Measurements from ENCODE around the gene PNN.
A peak's percentile ranks its signal among the peaks of the same experiment; 100 is the strongest.
"Not testable (repeated sequence)": the region's sequence is repeated elsewhere in the genome, so short reads cannot be mapped to it uniquely, and the experiment has no call there.

The PNN gene

DNA sequence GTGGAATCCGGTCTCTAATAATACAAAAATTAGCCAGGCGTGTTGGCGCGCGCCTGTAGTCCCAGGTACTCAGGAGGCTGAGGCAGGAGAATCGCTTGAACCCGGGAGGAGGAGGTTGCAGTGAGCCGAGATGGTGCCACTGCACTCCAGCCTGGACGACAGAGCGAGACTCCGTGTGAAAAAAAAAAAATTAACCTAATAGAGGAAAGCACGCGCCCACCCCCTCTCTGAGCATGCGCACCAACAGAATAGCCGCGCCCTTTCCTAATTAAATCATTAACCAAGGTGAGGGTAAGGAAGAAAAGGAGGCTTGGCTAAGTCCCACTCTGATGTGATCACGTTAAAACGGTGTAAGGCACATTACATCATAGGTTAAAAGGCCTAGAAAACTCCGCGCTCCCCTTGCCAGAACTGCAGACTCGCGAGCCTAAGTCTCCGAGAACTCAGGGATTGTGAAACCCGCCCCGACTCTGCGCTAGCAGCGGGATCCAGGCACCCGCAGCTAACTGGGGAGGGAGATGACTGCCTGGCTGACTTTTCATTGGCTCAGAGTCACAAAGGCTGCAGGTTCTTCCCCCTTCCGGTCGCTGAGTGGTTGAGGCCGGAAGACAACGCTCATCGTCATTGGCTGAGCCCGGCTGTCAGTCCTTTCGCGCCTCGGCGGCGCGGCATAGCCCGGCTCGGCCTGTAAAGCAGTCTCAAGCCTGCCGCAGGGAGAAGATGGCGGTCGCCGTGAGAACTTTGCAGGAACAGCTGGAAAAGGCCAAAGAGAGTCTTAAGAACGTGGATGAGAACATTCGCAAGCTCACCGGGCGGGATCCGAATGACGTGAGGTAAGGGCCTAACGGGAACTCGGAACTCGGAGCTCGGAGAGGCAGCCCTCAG, at the start of gene PNN:
TSS of gene PNN (plus strand) at position 695 of the 885 bp plus-strand sequence. CDS start at position 721, 26 bp downstream.
- peak; percentile 84 to 91 for DNase-seq (ENCODE audit: low read depth in 2 of 2)

DNA sequence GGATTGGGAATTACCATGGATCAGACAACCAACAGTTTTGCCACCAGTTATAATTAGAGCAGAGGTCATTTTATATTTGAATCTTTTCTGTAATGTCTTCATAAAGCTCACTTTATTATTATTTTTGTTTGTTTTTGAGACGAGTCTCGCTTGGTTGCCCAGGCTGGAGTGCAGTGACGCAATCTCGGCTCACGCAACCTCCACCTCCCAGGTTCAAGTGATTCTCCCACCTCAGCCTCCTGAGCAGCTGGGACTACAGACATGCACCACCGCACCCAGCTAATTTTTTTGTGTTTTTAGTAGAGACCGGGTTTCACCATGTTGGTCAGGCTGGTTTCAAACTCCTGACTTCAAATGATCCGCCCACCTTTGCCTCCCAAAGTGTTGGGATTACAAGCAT, 37.2 kb upstream of the PNN start:
- not testable (repeated sequence) for DNase-seq (ENCODE audit: low read depth in 2 of 2)

DNA sequence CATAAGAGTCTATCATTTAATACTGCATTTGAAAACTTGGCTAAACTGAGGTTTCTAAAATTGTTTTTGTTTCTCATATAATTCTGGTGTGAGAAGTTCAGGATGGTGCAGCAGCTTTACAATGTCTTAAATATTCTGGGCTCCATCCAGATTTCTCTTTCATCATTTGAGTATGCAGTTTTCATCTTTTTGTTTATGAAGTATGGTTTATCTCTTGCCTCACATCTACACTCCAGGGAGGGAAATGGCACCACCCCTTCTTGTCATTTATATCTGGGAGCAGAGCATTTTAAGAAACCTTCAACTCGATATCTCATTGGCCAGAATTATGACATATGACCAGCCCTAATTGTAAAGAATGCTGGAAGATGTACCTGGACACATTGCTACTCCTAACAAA, 36.6 kb upstream of the PNN start:
- no peak for DNase-seq (ENCODE audit: low read depth in 2 of 2)

DNA sequence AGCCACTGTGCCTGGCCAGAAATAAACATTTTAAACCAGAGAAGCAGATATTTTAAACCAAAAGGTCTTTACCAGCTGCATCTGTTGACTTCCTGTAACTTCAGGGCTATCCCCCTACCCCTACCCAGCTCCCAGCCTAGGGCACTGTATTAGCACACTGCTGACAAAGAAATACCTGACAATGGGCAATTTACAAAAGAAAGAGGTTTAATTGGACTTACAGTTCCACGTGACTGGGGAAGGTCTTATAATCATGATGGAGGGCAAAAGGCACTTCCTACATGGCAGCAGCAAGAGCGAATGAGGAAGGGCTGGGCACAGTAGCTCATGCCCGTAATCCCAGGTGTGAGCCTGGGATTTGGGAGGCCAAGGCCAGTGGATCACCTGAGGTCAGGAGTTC, 34.9 kb upstream of the PNN start:
- no peak for DNase-seq (ENCODE audit: low read depth in 2 of 2)

DNA sequence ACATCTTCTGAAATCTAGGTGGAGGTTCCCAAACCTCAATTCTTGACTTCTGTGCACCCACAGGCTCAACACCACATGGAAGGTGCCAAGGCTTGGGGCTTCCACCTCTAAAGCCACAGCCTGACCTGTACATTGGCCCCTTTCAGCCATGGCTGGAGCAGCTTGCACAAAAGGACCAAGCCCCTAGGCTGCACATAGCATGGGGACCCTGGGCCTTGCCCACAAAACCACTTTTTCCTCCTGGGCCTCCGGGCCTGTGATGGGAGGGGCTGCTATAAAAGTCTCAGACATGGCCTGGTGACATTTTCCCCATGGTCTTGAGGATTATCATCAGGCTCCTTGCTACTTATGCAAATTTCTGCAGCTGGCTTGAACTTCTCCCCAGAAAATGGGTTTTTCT, 33.4 kb upstream of the PNN start:
- DNase-seq (ENCODE audit: low read depth in 2 of 2): not testable (repeated sequence)

DNA sequence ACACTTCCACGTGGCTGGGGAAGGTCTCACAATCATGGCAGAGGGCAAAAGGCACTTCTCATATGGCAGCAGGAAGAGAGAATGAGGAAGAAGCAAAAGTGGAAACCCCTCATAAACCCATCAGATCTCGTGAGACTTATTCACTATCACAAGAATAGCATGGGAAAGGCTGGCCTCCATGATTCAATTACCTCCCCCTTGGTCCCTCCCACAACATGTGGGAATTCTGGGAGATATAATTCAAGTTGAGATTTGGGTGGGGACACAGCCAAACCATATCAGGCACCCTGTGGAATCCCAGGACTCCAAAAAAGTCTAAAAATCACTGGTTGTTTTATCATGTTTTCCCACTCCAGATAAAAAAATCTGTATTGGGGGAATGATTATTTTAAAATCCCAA, 31.8 kb upstream of the PNN start:
- not testable (repeated sequence) for DNase-seq (ENCODE audit: low read depth in 2 of 2)

DNA sequence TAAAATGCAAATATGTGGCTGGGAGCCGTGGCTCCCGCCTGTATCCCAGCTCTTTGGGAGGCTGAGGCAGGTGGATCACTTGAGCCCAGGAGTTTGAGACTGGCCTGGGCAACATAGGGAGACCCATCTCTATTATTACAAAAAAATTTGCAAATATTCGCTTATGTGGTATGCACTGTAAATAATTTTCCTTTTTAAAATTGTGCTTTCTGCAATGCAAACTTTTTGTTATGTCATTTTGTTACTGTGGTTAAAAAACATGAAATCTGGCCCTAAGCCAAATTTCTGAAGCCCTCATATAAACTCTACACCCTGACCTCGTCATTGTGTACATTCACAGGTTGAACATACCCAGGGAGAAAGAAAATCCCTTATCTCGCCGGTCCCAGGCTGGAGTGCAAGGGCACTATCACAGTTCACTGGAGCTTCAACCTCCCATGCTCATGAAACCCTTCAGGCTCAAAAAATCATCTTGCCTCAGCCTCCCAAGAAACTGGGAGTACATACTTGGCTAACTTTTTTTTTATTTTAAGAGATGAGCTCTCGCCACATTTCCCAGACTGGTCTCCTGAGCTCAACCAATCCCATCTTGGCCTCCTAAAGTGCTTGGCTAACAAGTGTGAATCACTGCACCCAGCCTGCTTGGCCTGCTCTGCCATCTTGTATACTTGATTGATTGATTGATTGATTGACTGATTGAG, 29.6 kb upstream of the PNN start:
- no peak for DNase-seq (ENCODE audit: low read depth in 2 of 2)

DNA sequence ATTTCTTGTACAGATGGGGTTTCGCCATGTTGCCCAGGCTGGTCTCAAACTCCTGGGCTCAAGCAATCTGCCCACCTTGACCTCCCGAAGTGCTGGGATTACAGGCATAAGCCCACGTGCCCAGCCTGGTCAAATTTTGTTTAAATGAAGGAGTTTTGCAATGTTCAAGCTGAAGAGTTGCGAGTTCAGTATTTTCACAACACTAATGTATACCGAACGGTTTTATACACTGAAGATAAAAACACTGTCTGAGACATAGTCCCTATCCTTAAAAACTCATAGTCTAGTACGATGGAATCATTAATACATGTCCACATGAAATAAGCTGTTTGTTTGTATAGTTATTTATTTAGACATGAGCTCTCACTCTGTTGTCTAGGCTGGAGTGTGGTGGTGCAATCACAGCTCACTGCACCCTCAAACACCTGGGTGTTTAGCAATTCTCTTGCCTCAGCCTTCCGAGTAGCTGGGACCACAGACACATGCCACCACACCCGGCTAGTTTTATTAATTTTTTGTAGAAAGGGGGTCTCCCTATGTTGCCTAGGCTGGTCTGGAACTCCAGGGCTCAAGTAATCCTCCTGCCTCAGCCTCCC, 20.4 kb upstream of the PNN start:
- DNase-seq (ENCODE audit: low read depth in 2 of 2): no peak

DNA sequence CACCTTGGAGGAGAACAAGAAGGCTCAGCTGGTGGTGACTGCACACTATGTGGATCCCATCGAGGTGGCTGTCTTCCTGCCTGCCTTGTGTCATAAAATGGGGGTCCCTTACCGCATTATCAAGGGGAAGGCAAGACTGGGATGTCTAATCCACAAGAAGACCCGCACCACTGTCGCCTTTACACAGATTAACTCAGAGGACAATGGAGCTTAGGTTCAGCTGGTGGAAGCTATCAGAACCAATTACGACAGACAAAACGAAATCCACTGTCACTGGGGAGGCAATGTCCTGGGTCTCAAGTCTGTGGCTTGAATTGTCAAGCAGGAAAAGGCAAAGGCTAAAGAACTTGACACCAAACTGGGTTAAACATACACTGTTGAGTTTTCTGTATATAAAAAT, 17.6 kb upstream of the PNN start:
- no peak for DNase-seq (ENCODE audit: low read depth in 2 of 2)

DNA sequence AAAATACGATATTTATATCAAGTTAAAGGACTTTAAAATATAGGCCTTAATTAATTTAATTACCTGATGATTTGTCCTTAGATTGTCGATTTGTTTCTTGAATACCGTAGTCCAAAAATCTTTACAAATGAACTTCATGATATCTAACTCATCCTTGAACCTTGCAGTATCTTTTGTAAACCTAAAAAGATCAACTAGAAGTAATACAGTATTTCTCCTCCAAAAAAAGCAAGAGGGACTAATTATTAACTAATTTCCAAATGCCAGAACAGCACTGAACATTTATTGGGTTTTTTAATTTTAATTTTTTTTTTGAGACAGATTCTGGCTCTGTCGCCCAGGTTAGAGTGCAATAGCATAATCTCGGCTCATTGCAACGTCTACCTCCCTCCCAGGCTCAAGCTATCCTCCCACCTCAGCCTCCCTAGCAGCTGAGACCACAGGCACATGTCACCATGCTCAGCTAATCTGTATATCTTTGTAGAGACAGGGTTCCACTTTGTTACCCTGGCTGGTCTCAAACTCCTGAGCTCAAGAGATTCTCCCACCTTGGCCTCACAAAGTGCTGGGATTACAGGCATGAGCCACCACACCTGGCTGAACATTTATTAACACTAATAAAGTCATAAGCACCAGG, 16.7 kb upstream of the PNN start:
- DNase-seq (ENCODE audit: low read depth in 2 of 2): no peak

DNA sequence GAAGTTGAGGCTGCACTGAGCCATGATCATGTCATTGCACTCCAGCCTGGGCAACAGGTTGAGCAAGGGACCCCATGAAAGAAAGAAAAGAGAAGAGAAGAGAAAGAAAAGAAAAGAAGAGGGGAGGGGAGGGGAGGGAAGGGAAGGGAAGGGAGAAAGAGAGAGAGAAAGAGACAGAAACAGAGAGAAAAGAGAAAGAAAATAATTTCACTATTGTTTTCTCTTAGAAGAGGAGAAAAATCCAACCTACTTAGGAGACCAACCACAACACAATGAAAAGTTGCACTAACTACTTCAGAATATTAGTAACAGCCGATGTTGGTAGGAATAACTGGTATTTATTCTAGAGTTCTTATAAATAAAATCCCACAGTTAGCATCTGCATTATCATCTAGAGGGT, 14.6 kb upstream of the PNN start:
- no peak for DNase-seq (ENCODE audit: low read depth in 2 of 2)

DNA sequence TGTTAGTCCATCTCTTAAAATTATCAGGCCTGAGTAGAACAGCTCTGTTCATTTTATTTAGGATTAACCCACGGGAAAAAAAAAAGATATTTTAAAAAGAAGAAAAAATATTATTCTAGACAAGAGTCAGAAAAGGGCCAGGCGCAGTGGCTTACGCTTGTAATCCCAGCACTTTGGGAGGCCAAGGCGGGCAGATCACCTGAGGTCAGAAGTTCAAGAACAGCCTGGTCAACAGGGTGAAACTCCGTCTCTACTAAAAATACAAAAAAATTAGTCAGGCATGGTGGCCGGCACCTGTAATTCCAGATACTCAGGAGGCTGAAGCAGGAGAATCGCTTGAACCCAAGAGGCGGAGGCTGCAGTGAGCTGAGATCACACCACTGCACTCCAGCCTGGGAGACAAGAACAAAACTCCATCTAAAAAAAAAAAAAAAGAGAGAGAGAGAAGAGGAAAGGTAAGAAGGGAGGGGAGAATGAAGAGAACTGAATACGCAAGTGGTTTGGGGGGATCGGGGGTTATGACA, 7.2 kb upstream of the PNN start:
- not testable (repeated sequence) for DNase-seq (ENCODE audit: low read depth in 2 of 2)

DNA sequence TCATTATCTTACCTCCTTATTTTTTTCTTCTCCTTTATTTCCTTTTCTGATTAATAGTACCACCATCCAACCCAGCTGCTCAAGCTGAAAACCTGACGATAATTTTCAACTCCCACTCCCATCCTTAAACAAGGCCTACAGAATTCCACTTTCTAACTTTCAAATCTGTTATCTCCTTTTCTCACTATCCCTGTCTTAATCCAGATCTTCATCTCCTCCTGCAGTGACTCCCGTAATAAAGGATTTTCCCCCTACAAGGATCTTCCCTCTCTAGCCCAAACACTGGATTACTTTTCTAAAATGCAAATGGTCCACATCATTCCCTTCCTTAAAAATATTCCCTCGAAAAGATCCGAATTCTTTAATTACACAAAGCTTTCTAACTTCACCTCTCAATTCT, 6.5 kb upstream of the PNN start:
- DNase-seq (ENCODE audit: low read depth in 2 of 2): no peak

DNA sequence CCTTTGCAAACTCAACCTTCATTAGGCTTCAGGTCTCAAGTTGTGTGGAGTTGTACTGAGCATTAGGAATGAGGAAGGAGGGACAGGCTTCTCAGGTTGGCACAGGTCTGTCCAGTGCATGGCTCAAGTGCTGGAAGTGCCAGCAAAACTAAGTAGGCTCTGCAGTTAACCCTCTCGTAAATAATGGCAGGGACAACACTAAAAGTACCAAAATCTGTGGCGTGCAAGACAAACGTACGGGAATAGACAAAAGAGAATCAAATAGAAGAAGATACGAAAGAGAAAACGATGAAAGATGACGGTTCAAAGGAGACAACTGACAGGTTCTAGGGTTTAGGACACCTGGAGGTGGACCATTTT, 5.5 kb upstream of the PNN start:
- DNase-seq (ENCODE audit: low read depth in 2 of 2): no peak

DNA sequence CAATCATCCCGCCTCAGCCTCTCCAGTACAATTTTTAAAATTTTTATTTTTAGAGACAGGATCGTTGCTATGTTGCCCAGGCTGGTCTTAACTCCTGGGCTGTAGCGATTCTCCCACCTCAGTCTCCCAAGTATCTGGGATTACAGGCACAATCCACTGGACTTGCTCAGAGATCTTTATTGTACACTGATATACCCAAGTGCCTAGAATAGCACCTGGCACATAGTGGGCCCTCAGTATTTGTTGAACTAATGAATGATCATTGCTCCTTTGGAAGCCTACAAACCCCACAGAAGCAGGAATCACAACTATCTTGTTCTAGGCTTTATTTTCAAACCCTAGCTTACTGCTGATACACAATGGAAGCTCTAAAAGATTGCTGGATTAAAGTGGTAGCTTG, 1.9 kb upstream of the PNN start:
- no peak for DNase-seq (ENCODE audit: low read depth in 2 of 2)

DNA sequence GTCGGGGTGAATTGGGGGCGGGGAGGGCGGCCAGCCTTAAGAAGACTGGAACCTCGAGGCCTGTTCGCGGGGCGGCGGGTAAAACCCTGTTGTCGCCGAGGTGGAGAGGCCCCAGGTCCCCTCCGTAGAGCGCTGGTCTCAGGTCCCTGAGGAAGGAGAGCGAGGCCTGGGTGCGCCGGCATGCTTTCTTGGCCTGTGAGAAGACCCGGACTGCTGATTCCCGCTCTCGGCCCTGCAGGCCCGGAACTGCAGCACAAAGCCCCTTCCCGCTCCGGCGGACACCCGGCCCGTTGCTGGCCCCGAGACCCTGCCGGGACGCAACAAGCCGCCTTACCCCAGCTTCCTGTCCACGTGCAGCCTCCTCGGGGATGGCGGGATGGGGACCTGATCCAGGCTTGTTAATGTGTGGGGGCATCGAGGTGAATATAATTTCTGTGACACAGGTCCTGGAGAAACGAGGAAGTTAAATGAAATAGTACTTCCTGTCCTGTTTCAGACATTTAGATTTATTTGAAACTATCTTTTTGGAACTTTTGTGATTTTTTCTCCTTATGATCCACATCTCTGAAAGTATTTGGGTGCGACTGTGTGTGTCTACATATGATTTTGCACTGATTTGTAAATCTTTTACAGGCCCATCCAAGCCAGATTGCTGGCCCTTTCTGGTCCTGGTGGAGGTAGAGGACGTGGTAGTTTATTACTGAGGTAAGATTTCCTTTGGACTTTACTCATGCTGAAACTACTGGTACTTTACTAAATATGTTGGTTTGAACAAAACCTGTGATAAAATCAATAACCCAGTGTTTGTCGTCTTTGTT, 600 bp downstream of the PNN start:
- peak in 1 of 2 donors; percentile 27 for DNase-seq (ENCODE audit: low read depth in 2 of 2)

DNA sequence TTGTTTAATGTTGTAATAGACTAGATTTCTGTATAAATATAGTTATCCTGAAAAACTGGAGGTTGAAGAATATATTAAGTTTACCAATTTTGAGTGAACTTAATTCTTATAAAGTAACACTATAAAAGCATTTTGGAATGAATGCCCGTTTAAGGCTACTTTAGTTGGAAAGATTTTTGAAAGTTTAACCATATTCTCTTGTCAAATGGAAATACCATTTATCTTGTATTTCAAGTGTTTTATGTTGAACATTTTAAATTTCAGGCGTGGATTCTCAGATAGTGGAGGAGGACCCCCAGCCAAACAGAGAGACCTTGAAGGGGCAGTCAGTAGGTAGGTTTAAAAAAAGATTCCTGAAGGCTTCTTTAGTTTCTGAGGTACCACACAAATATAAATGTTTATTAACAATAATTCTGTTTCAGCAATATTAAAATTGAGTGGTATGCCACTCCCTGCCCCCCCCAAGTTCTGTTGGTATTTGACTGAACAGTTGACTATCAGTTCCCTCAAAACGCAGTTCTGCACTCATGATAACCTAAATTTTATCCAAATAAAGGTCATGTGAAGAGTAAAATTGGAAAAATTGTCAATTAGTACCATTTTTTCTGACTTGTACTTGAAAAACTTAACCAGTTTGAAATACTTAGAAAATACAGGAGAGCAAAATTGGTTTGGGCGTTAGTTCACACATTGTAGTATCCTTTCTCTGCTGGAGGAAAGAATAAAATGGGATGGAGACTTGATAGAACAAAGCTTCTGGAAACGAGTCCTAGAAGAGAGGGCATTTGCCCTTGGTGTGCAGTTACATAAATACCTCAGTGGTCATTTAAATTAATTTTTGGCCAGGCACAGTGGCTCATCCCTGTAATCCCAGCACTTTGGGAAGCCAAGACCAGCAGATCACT, 1.5 kb downstream of the PNN start:
- DNase-seq (ENCODE audit: low read depth in 2 of 2): no peak

DNA sequence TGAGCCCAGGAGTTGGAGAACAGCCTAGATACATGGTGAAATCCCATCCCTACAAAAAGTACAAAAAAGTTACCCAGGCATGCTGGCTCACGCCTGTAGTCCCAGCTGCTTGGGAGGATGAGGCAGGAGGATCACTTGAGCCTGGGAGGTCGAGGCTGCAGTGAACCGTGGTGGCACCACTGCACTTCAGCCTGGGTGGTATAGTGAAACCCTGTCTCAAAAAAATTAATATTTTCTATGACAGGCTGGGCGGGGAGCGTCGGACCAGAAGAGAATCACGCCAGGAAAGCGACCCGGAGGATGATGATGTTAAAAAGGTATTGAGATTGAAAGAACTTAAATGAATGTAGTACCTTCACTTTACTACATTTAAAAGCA, 2.1 kb downstream of the PNN start:
- no peak for DNase-seq (ENCODE audit: low read depth in 2 of 2)

DNA sequence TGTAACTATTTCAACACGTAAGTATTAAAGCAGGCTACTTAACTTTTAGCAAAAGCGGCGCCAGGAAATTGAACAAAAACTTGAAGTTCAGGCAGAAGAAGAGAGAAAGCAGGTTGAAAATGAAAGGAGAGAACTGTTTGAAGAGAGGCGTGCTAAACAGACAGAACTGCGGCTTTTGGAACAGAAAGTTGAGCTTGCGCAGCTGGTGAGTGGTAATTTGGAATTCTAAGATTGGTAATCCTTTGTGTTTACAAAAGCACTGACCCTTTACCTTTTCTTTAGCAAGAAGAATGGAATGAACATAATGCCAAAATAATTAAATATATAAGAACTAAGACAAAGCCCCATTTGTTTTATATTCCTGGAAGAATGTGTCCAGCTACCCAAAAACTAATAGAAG, 4.0 kb downstream of the PNN start:
- DNase-seq (ENCODE audit: low read depth in 2 of 2): no peak

DNA sequence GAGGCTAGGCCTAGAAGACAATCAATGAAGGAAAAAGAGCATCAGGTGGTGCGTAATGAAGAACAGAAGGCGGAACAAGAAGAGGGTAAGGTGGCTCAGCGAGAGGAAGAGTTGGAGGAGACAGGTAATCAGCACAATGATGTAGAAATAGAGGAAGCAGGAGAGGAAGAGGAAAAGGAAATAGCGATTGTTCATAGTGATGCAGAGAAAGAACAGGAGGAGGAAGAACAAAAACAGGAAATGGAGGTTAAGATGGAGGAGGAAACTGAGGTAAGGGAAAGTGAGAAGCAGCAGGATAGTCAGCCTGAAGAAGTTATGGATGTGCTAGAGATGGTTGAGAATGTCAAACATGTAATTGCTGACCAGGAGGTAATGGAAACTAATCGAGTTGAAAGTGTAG, 5.5 kb downstream of the PNN start:
- DNase-seq (ENCODE audit: low read depth in 2 of 2): no peak
